ENCODE results near the gene PRR16.
"Not testable (repeated sequence)": the region's sequence is repeated elsewhere in the genome, so short reads cannot be mapped to it uniquely, and the experiment has no call there.

The PRR16 gene

GRCh38 chr5:120463991-120464626 lies at the start of gene PRR16:
Gene PRR16, plus strand, starts transcription at chr5:120464300.
- peak in 1 of 2 donors; percentile 68 for DNase-seq

- DNase-seq: no peak
Observed at GRCh38 chr5:120415985-120416384, 48.1 kb upstream of the PRR16 start.

- DNase-seq: no peak
Observed at GRCh38 chr5:120419127-120419526, 45.0 kb upstream of the PRR16 start.

- not testable (repeated sequence) for DNase-seq
Observed at GRCh38 chr5:120426633-120427275, 37.3 kb upstream of the PRR16 start.

- no peak for DNase-seq
Observed at GRCh38 chr5:120430572-120430971, 33.5 kb upstream of the PRR16 start.

DNA sequence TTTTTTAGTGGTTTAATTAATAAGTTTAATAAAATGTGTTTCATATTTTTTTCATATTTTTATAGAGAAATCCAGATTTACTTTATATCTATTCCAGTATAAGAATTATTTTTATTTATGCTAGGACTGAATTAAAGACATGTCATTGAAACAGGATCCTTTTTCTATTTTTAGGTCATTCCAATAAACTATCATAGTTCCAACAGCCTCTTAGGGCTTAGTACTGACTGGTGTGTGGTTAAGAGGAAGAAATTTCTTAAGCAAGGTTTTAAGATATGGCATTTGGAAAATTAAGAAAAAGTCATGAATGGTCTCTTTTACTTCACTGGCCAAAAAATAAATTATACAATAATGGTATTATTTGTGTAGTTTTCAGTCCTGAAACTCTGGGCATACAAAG lies 31.2 kb upstream of the PRR16 start:
- no peak for DNase-seq

GRCh38 chr5:120435129-120435528 lies 29.0 kb upstream of the PRR16 start:
- DNase-seq: no peak

- DNase-seq: no peak
Observed at GRCh38 chr5:120436996-120437395, 27.1 kb upstream of the PRR16 start.

- no peak for DNase-seq
Observed at GRCh38 chr5:120442694-120443093, 21.4 kb upstream of the PRR16 start.

DNA sequence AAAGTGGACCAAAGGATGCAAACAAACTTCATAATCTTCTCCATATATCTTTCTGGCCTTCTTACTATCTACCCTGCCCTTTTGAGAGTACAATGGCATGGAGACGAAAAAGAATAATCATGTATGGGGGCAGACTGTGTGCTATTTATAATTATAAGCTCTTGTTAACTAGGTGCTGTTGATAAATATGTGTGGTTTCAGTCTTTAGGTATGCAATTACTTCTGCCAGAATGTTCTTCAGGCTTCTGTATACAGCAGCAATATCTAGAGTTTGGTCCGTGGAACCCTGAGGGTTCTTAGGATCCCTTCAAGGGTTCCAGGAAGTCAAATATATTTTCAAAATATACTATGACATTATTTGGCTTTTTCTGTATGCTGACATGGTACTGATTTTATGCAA lies 20.5 kb upstream of the PRR16 start:
- no peak for DNase-seq

DNA sequence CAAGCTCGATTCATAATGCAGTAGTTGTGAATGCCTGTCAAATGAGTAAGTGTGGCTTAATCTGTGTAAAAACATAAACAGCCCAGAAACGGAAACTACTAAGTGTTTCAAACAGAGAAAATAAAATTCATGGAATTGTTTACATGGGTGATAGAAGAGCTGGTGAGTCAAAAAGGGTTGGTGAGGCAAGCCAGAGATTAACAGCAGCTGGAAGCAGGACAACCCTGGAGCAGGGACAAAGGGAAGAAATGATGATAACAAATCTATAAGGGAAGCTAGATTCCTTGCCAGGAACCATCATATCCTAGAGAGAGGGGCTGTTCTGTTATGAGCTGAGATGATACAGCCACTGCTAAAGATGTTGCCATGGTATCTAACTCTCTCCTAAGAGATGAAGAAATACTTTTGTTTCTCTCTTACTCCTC lies 18.0 kb upstream of the PRR16 start:
- no peak for DNase-seq

- DNase-seq: no peak
Observed at GRCh38 chr5:120446901-120447300, 17.2 kb upstream of the PRR16 start.

DNA sequence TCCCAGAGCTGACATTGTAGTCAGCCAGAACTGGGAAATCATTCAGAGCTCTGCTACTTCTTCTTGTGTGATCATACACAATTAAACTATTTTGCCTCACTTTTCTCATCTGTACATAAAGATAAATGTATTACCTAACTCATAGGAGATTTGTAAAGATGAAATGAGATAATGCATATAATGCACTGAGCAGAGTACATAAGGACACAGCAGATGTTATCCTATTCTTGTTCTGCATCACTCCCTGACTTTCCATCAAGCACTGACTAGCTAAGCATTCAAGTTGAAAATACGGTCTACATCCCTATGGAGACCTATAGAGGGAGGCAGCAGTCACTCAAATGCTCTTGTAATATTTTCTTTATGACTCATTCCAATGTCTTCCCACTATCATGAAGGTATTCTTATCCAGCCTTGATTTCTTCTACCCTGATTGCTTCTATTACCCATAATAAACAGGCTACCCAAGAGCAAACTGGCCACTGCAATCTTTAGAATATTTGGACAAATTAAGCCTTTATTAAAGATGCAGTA lies 16.3 kb upstream of the PRR16 start:
- DNase-seq: no peak

DNA sequence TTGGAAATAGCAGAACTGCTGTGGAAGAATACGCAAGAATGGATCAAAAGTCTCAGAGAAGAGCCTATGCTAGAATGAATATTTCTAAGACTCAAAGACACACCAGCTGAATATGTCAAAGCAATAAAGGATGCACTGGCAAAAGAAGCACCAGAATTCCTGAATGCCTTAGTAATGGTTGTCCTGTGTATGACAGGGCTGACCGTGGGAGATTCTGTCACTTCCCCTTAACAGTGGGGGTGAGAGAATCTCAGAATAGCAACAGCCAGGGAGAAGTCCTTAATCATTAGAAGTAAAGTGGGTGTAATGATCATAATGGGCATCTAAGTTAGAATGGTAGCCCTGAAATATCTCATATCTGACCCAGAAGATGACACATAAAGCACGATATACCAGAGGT lies 14.6 kb upstream of the PRR16 start:
- DNase-seq: no peak

DNA sequence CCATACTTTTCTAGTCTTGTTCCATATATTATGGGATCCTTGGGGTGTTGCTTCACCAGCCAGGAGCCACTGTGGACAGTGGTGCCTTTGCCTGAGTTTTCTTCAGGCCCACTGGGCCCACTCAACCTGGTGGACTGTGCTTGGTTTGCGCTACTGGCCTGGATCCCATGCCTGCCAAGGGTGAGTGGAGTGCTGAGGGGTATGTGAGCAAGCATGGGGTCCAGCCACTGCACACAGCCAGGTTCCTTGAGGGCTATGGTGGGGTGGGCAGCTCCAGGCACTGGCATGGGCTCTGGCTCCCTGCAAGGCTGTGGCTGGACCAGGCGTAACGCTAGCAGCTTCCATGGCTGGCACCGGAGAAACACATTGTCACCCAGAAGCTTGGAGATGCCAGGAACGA lies 13.2 kb upstream of the PRR16 start:
- no peak for DNase-seq

- no peak for DNase-seq
Observed at GRCh38 chr5:120451445-120451844, 12.7 kb upstream of the PRR16 start.

GRCh38 chr5:120452471-120452870 lies 11.6 kb upstream of the PRR16 start:
- no peak for DNase-seq

DNA sequence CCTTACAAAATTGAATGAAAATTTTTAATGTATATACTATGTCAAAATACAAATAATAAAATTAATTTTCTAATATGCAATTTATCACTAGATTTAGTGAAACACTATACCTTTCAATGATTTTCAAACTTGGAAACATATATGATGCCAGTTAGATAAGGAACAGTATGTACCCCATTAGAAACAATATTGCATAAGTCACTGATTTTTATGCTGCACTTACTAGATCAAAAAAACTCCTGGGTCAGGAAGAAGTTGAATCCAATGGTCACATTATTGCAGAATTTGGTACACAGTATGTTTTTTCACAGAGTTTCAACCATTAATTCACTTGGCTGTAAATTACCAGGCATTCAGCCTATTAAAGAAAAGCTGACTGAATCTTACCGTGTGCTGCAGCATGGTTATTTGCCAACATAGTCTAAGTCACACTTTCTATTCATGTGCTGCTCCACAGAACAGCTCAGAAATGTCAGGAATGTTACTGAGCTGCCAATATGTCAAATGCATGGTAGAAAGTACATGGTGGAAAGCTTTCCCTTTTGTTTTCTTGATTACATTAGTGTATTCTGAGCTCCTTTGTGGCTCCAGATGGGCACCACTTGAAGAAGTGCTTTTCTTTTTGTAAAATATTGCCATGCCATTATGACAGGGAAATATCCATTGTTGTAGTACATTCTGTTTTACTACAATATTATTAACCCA lies 9.9 kb upstream of the PRR16 start:
- no peak for DNase-seq

DNA sequence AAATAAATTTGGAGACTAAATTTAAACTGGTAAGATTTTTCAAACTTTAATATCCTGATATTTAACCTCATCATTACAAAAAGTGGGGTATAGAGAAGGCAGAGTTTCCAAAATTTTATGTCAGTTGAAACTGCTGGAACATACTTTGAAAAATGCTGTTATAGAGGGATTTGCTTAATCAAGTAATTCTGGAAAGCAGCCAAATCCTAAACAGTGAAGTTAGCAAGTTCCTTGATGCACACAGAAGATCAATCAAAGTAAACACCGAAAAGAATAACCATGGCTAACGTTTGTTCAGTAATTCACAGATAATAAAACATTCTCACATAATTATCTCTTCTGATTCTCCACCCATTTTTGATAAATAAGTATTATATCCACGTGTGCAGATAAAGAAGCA lies 8.1 kb upstream of the PRR16 start:
- no peak for DNase-seq

DNA sequence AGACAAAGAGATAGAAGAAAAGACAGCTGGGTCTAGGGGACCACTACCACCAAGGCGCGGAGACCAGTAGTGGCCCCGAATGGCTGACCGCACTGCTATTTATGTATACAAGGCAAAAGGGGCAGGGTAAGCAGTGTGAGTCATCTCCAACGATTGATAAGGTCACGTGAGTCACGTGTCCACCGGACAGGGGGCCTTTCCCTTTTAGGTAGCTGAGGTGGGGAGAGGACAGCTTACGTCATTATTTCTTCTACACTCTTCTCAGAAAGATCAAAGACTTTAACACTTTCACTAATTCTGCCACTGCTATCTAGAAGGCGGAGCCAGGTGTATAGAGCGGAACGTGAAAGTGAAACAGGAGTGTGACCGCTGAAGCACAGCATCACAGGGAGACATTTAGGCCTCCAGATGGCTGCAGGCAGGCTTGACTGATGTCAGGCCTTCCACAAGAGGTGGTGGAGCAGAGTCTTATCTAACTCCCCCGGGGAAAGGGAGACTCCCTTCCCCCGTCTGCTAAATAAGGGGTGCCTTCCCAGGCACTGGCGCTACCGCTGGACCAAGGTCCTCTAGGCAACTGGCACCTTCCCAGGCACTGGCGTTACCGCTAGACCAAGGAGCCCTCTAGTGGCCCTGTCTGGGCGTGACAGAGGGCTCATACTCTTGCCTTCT lies 6.1 kb upstream of the PRR16 start:
- DNase-seq: peak; percentile 14 to 15

- not testable (repeated sequence) for DNase-seq
Observed at GRCh38 chr5:120458508-120458847, 5.6 kb upstream of the PRR16 start.

GRCh38 chr5:120461251-120461650 lies 2.8 kb upstream of the PRR16 start:
- no peak for DNase-seq

- DNase-seq: peak in 1 of 2 donors; percentile 24
Observed at GRCh38 chr5:120463006-120463680, 957 bp upstream of the PRR16 start.

Data from bone marrow (tissue), 2 donors.